ENCODE results near the gene SLC25A27. TPM values are rescaled to one million over a fixed set of nuclear protein-coding genes. Genes with fewer than 3 reads are reported as not detected.

SLC25A27 gene
- total RNA-seq, 1 experiment from 2014 or later: 10.7 TPM

DNA sequence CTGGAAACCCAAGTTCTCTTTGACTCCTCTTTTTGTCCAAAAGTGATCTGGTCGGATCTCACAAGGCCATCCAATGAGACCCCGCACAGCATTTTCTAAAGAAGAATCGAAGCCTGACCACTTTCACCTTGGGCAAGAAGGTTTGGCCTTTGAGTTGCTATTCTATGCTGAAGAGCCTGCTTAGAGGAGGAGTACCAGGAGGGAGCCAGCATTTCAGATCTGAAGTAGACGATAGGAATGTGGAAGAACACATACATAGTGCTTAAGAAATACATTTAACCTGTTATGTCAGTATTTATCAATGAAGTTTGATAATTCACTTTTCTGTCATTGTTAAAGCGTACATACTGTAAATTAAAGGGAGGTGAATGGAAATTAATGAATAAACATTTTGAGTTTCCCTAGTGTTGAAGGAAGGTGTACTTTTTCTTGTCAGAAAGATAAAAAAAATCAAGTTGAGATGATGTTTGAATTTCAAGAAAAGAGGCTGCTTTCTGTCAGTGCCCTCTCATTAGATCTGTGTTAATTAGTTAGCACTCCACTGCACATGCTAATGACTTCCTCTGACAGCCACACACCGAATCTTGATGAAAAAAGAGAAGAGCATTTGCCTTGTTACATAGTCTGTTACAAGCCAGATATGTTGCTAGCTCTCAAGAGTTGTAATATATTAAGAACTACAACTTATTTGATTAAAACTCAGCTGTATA is 24.0 kb downstream of the SLC25A27 start:
- ChIA-PET CTCF (no interaction called here), POLR2A (no interaction called here), RAD21 (ENCODE audit: low non-redundant PET in 1 of 2, low total read pairs in 2 of 2, uncharacterized antibody in 2 of 2, unreplicated experiment in 2 of 2) (no interaction called here)
- BruUV-seq (replicated peaks): no TSS peak
- ATAC-seq (no peak), DNase-seq (ENCODE audit: low read depth, low spot score) (no peak)
- Histone ChIP-seq H4K20me1 (ENCODE audit: insufficient read depth) (no peaks in the 10 kb centered on the region), H2AFZ (ENCODE audit: low read depth, low read length, poor library complexity, severe bottlenecking) (no peak overlapping the region), H3K4me2 (ENCODE audit: low read length) (no peak overlapping the region), H3K79me2 (ENCODE audit: insufficient read depth, low read length) (no peaks in the 10 kb centered on the region), H3K27me3 (ENCODE audit: insufficient read depth, low read length) (no peaks in the 10 kb centered on the region), H3K36me3 (ENCODE audit: control insufficient read depth in 1 of 2, insufficient read depth in 2 of 2, low read length in 2 of 2) (no peaks in the 10 kb centered on the region), H3K9me3 (ENCODE audit: control insufficient read depth in 1 of 2, insufficient read depth in 1 of 2, low read depth in 1 of 2, low read length in 2 of 2) (no peaks in the 10 kb centered on the region), H3K4me3 (replicated peaks in 1 of 2; ENCODE audit: low read depth in 1 of 2, low read length in 2 of 2) (no peak overlapping the region), H3K4me1 (ENCODE audit: control insufficient read depth in 1 of 2, insufficient read depth in 2 of 2, low read length in 2 of 2) (no peaks in the 10 kb centered on the region), H3K9ac (ENCODE audit: low read length) (no peak overlapping the region), H3K9me2 (ENCODE audit: insufficient read depth) (no peaks in the 10 kb centered on the region), H3K27ac (ENCODE audit: low read depth, low read length) (no peak overlapping the region)
- intact Hi-C loops (cut with micrococcal nuclease): no loop called here
- TF ChIP-seq, protein P1, sequence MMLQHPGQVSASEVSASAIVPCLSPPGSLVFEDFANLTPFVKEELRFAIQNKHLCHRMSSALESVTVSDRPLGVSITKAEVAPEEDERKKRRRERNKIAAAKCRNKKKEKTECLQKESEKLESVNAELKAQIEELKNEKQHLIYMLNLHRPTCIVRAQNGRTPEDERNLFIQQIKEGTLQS (IDR thresholded peaks at IDR 0.05): no peak
- TF ChIP-seq POLR2A (IDR thresholded peaks at IDR 0.05; ENCODE audit: borderline replicate concordance, extremely low read depth, insufficient read depth, insufficient read length) (no peak), SP1 (IDR thresholded peaks at IDR 0.05; ENCODE audit: low read depth) (no peak), POLR2AphosphoS5 (IDR thresholded peaks at IDR 0.05; ENCODE audit: low read depth, low read length) (no peak), TCF7L2 (IDR thresholded peaks at IDR 0.05; ENCODE audit: borderline replicate concordance, extremely low read depth, insufficient read depth, insufficient read length) (no peak), ZNF274 (IDR thresholded peaks at IDR 0.05; ENCODE audit: low read depth, low read length) (no peak), EGR1 (IDR thresholded peaks at IDR 0.05; ENCODE audit: low read depth) (no peak), CBX3 (IDR thresholded peaks at IDR 0.05; ENCODE audit: low read depth) (no peak), ZFX (IDR thresholded peaks at IDR 0.05) (no peak), JUND (IDR thresholded peaks at IDR 0.05) (no peak), YY1 (IDR thresholded peaks at IDR 0.05; ENCODE audit: extremely low read depth, insufficient replicate concordance, low read depth, low read length) (no peak), ELF1 (IDR thresholded peaks at IDR 0.05; ENCODE audit: borderline replicate concordance, low read depth) (no peak)
- TF ChIP-seq, protein P2, sequence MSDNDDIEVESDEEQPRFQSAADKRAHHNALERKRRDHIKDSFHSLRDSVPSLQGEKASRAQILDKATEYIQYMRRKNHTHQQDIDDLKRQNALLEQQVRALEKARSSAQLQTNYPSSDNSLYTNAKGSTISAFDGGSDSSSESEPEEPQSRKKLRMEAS (IDR thresholded peaks at IDR 0.05): no peak

All from HCT116 (cell line).